Fibroblast of upper back skin (primary cell): ENCODE measurements around the gene PBX3.

Experiments used
- DNase-seq: peaks from one replicate; pipeline ENCODE4 v3.0.0-alpha.2; 2013

The PBX3 gene

GRCh38 chr9:125956102-125956501, 208.9 kb downstream of the PBX3 start:
- no peak for DNase-seq

GRCh38 chr9:125959315-125959714, 212.1 kb downstream of the PBX3 start:
- DNase-seq = no peak

DNA sequence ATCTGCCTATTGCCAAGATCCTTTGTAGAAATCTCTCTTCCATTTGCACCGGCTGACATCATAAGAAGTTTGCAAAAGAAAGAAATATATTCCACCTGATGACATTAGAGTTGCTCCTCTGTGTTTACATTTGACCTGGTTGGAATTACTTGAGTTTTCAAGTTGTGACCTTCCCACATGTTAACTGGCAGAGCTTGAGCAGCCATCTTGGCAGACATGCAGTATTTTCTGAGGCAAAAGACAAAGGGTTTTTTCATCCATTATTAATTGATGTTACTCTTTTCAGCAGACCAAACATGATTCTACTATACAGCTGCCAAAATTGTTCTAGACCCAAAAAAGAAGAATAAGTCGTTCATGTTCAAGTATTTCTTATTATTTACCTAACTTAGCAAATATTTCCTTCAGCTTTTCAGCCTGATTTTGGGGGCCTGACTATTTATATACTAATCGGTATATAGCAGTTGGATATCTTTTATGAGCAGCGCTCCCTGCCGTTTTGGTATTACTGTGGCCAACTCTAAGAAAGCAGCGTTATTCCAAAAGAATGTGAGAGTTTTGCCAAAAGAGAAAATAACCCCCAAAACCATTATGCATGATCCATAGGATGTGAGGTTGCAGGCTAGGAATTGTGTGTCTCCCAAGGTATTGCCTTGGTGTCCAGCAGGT, 212.9 kb downstream of the PBX3 start:
- DNase-seq = peak; percentile 40

DNA sequence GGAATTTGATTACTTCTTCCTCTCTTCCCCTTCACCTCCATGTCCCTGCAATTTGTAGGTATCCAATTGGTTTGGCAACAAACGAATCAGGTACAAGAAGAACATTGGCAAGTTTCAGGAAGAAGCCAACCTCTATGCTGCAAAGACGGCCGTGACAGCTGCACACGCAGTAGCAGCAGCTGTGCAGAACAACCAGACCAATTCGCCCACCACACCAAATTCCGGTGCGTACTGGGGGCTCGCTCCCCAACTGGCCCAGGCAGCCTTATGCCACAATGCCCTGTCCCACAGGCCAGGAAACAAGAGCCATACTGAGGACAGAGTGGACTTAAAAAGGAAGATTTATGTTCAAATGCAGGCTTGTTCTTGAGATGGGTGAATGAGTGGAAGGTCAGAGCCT, 213.5 kb downstream of the PBX3 start:
- no peak for DNase-seq

DNA sequence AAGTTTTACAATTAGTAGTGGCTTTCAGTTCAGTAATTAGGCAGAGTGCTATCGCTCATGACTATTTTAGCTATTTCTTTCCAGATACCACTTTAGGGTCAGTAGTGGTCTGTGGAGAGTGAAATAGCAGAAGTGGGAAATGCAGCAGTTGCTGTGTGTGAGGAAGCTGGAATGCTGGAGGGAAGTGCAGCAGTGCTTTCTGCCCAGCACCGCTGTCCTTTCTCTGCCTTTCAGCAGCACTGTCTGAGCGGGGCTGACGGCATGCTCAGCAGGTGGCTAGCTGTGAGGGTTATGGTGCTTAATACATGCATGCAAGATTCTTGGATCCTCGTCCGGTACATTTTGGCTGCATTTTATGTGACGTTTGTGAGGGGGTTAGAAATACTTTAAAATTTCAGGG, 213.9 kb downstream of the PBX3 start:
- no peak for DNase-seq

GRCh38 chr9:125963932-125964331, 216.8 kb downstream of the PBX3 start:
- no peak for DNase-seq

- DNase-seq = no peak
Measured at GRCh38 chr9:125964702-125965225, 217.6 kb downstream of the PBX3 start.

- no peak for DNase-seq
Measured at GRCh38 chr9:125965477-125965876, 218.3 kb downstream of the PBX3 start.

DNA sequence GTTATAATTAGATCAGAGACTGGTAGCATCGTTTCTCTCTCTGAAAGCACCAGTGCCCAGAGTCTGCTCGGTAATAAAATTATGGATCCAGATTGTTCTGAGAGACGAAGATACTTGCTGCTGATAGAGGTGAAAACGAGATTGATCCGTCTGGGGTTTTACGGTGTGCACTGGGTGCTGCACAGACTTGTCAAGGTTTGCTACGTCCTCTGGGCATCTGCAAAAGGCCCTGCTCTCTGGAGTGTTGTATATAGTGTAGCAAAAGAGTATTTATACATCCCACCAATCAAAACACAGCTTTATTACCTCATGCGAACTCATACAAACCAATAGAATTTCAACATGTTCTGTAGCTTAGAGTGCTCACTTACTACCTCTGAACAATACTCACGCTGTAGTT, 219.3 kb downstream of the PBX3 start:
- no peak for DNase-seq

DNA sequence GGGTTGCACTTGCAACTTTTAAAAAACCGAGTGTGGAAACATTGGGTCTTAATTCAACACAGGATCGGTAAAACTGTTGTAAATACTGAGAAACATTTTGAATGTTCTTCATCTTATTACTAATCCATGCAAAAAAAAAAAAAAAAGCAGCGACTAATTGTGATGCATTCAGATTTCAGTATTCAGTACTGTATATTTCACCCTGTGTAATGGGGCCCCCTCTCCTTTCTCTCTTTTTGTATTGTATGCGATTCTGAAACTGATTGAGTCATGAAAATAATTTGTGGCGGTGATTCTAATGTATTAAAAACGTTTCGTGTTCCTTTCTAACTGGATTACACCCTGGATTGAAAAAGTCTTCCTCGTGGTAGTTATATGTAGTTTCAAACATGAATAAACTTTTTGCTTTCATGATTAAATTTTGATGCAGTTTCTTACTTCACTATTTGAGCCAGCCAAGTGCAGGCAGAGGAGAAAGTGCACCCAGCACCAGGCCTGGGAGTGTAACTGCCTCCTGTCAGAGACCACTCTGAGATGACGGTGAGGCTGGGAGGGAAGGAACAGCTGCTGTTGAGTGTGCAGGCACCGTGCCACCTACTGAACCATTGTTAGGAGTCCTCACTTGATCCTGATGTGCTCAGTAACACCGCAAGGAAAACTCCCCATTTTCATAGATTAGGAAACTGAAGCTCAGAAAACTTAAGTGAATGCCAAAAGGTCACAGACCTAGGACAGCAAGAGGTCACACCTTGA, 220.0 kb downstream of the PBX3 start:
- no peak for DNase-seq

- no peak for DNase-seq
Measured at GRCh38 chr9:125968714-125969374, 221.7 kb downstream of the PBX3 start.

GRCh38 chr9:125969462-125969861, 222.3 kb downstream of the PBX3 start:
- DNase-seq = no peak

DNA sequence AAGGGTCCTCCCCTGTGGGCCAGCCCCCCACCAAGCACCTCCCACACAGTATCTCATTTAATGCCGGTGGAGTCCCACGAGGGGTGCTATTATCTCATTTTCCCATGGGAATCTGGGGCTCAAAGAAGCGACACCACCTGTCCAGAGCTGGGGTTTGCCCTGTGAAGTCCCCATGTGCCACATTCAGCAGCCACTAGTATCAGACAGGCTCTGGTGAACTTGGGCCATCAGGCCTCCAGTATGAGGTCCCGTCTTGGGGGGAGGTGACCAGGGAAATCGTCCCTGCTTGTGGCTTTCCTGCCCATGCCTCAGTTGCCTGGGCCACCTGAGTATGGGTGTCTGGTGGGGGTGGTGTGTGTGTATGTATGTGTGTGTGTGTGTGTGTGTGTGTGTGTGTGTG, 222.7 kb downstream of the PBX3 start:
- DNase-seq = no peak

DNA sequence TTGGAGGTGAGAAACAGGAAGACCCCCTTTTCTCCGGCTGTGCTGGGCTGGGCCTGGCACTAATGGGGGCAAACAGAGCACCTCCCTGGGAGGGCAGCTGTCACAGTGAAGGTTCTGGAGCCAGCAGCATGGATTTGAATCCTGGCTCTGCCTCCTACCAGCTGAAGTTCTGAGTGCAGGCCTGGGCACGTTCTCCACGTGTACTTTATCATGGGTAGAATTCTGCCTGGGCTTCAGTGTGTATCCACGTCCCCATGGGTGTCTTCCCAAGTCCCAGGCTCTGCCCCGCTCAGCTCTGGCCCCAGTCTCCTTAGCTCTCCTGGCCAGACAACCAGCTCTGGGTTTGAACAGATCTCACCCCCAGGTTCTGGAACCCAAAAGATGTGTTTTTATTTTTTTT, 223.2 kb downstream of the PBX3 start:
- DNase-seq = no peak

DNA sequence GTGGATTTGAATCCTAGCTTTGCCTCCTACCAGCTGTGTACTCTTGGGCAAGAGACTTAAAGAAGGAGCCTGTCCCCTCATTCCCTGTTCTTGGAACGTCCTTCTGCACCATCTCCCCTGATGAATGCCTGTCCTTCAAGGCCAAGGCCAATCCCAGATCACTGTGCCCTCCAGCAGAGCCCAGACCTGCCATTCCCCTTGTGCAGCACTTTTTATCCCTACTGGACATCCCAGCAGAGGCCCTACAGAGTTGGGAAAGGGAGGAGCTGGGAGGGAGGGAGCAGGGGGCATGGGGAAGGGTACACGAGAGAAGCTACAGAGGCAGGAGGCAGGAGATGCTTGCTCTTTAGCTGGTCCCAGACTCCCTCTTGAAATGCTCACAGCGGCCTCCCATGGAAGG, 223.9 kb downstream of the PBX3 start:
- DNase-seq = no peak

DNA sequence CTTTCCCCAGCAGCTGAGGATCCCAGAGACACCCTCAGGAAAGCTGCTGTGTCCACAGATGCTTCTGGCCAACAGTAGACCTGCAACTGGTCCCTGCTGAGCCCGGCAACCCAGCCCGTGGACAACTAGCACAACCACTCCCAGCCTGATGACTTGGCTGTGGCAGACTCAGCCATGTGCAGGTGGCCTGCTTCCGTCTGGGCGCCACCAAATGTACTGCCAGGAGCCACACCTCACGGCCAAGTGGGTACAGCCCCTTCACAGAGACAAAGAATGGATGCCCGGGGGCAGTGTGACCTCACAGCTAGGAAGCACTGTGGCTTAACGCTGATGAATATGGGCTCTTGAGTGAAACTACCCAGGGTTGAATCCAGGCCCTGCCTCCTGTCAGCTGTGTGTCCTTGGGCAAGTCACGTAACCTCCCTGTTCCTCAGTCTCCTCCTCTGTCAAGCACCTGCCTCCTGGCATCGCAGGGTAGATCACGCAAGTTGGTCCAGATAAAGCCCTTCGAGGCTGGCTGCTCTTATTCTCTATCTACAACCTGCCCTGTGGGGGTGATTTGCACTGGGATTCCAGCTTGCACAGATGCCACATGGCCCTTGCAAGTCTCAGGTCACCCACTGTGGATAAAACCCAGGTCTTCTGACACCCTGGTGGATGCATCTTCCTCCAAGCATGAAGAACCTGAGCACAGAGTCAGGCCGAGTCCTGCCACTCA, 225.0 kb downstream of the PBX3 start:
- DNase-seq = no peak

DNA sequence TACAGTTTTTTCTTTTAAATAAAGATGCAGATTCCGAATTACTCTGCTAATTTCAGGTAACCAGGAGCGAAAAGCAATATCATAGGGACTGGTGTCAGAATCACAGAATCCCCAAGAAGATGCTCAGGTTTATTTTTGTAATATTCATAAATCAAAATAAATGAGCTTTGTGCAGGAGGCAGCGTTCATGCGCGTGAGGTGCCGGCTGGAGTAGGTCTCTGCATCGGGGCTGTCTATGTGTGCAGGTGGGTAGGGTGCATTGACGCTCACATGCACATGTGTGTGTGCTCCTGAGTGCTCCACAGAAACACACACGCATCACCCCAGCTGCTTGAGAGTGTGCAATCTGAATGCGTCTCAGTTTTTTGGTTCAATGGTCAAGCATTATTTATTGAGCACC, 226.4 kb downstream of the PBX3 start:
- DNase-seq = no peak

DNA sequence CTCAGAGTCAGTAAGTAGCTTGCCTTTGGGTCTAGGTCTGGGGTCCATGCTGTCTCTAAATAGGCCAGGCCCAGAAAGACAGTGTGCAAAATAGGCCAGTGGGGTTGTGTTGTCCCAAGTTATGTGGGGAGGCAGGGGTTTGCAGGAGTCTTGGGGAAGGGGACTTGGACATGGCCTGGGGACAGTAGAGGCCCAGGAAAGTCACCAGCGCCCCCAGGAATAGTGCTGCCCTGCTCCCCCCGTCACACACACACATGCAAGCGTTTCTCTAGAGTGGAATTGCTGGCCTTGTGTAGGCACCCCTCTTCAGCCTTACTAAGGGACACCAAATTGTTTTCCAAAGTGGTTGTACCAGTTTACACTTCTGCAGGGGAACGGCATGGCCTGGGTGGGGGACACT, 227.5 kb downstream of the PBX3 start:
- DNase-seq = no peak

DNA sequence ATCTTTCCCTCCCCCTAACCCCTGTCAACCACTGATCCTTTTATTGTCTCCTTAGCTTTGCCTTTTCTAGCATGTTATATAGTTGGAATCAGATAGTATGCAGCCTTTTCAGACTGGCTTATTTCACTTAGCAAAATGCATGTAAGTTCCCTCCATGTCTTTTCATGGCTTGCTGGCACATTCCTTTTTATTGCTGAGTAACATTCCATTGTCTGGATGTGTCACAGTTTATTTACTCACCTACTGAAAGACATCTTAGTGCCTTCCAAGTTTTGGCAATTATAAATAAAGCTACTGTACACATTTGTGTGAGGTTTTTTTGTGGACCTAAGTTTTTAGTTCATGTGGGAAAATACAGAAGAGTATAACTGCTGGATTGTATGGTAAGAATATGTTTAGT, 230.1 kb downstream of the PBX3 start:
- DNase-seq = peak; percentile 10

GRCh38 chr9:125979383-125979782, 232.2 kb downstream of the PBX3 start:
- no peak for DNase-seq

- DNase-seq = no peak
Measured at GRCh38 chr9:125982798-125983406, 235.7 kb downstream of the PBX3 start.

- DNase-seq = no peak
Measured at GRCh38 chr9:125983681-125984080, 236.5 kb downstream of the PBX3 start.

- DNase-seq = no peak
Measured at GRCh38 chr9:125984461-125984860, 237.3 kb downstream of the PBX3 start.
